Erythroblast (primary cell): ENCODE measurements around the gene PTAFR.

Source experiments
- GATA1 ChIP-seq: IDR thresholded peaks from 2 replicates; pipeline ENCODE4 v1.6.1; 2011; ENCODE audit warnings: low read depth, mild to moderate bottlenecking, control low read depth, low read length, moderate library complexity
- POLR2A ChIP-seq: IDR thresholded peaks from 2 replicates; pipeline ENCODE4 v1.6.1; 2011; ENCODE audit warnings: mild to moderate bottlenecking, low read length

DNA sequence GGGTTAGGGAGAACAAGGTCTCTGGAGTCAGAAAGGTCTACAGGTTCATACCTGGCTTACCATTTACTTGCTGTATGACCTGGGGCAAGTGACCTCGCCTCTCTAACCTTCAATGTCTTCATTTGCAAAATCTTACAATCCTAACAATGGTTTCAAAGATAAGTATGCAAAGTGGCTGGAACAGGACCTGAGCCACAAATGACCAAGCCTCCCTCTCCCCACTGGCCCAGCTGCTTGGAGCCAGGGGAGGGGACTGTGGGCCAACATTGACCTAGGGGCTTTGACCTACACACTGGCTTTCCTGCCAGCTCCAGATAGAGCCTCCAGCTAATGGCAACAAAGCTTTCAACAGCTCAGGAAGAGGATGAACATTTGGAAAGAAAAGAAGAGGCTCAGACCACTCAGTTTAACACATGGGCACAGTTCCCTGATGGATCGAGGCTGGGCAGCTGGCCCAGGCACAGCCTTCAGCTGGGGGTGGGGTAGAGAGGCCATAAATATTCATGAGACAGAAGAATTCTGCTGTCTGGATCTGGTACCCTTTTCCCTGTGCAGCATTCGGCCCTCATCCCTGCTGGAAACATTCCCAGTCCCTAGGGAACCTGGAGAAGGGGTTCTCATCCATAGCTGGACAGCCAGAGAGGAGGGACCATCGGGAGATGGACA lies 12.9 kb downstream of the PTAFR start:
- TF ChIP-seq POLR2A, result no peak
- no peak for TF ChIP-seq GATA1
